NCI-H1694 (cell line): Measurements from ENCODE around the gene BLACAT1.
"Not testable (repeated sequence)": the region's sequence is repeated elsewhere in the genome, so short reads cannot be mapped to it uniquely, and the experiment has no call there.

Source experiments
- DNase-seq: peaks from one replicate; lab custom pipeline; 2025; lab: John Stamatoyannopoulos, UW

The BLACAT1 gene

DNA sequence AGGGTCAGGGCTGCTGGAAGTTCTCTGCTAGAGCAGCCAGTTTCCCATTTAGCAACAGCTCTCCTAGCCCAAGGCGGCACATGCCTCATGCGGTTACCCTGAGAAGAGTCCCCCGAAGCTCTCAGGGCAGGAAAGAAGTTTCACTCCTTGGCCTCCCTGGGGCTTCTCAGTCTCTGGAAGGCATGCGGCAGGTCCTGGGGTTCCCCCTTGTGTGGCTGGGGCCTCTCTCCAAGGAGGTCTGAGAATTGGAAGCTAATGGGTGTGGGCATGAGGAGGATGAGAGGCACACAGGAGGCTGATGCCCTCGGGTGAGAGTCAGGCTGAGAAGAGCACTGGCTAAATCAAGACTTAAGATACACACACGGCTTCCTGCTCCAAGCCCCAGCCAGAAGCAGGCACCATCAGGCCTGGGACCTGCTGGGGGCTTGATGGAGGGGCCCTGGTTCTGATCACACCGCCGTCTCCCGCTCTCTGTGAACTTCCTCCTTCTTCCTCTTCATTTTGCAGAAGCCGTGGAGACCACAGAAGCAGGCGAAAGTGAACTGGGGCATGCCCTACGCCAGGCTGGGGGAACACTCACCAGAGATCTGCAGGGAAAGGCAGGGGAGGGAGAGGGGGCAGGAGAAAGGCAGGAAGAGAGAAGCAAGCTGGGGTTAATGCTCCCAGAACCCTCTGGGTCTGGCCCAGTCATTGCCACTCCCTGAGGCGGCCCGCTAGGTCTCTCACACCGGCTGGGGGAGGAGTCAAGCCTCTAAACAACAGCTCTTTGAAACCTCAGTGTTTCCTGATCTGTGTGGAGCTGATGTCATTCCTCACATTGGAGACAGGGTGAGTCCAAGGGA lies 15.1 kb downstream of the BLACAT1 start:
- no peak for DNase-seq

GRCh38 chr1:205440121-205440475 lies 15.7 kb downstream of the BLACAT1 start:
- no peak for DNase-seq

DNA sequence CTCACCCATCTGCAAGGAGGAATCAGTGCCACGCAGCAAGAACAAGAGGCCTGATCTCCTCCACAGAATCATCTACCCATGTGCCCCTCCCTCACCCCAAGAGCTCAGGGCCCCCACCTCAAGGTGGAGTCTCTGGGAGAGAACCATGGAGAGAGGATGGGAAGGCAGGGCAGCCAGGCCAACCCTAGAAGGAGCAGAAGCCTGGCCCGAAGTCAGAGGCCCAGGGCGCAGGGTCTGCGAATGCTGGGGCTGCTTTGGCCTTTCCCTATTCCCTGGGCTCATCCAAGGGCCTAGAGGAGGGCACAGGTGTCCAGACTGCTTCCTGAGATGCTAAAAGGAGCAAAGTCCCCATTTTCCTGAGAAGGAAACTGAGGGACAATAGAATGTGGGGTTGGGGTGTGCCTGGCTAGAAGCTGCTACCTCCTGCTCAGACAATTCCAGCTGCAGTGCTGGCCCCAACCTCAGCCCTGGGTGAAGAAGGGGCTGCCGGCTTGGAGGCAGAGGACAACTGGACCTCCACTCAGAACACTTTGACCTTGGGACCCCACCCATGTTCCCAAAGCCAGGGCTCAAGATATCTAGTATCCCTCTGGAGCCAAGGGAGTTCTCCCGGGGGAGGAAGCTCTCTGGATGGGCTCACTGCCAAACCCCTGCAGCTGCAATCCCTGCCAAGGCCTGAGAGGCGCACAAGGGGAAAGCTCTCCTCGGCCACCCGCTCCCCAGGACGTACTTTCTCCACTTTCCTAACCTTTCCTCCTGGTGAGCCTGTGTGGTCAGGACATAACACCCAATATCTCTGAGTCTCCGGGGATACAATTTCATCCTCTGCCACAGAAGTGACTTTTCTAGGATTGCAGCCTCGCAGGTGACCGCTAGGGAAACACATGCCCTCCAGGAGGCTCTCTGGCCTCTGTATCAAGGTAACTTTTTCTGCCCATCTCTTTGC lies 17.4 kb downstream of the BLACAT1 start:
- DNase-seq = peak; percentile 50

DNA sequence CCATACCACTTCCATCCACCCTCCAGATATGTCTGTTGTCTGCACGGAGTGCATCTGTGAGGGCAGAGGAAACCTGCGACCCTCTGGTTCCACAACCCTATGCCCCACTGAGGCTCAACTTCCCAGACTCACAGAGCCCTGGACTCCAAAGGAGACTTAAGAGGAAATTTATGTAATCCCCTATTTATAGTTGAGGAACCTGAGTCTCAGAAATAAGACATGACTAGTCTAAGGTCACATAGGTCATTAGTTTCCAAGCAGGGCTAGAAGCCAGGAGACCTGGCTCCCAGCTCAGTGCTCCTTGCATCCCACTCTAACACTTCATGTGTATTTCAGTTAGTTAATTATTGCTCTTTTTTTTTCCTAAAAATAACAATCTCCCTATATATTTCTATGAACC lies 18.3 kb downstream of the BLACAT1 start:
- no peak for DNase-seq

DNA sequence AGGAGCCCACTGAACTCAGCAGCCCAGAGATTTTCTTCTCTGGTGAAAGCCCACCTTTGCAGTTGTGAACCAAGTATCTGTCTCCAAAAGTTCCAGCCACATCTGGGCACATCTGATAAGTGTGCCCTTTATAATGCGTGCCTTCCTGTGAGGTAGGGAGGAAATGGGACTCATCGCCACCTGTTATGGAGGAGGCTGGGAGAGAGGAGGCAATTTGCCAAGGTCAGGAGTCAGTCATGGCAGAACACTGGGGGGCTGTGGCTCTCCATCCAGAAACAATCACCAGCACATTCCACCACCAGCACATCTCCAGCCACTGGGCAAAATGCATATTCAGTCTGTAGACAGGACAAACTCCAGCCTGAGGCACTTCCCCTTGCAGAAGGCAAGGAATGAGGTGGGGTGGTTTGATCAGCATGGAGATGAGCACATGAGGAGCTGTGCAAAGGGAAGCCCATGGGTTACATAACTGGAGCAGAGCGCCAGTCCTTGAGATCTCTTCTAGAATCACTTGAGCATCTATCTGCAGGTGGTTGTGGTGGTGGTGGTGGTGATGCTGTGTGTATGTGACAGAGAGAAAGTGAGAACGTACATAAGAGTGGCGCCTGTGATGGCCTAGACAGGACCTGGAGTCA lies 19.0 kb downstream of the BLACAT1 start:
- DNase-seq = no peak

DNA sequence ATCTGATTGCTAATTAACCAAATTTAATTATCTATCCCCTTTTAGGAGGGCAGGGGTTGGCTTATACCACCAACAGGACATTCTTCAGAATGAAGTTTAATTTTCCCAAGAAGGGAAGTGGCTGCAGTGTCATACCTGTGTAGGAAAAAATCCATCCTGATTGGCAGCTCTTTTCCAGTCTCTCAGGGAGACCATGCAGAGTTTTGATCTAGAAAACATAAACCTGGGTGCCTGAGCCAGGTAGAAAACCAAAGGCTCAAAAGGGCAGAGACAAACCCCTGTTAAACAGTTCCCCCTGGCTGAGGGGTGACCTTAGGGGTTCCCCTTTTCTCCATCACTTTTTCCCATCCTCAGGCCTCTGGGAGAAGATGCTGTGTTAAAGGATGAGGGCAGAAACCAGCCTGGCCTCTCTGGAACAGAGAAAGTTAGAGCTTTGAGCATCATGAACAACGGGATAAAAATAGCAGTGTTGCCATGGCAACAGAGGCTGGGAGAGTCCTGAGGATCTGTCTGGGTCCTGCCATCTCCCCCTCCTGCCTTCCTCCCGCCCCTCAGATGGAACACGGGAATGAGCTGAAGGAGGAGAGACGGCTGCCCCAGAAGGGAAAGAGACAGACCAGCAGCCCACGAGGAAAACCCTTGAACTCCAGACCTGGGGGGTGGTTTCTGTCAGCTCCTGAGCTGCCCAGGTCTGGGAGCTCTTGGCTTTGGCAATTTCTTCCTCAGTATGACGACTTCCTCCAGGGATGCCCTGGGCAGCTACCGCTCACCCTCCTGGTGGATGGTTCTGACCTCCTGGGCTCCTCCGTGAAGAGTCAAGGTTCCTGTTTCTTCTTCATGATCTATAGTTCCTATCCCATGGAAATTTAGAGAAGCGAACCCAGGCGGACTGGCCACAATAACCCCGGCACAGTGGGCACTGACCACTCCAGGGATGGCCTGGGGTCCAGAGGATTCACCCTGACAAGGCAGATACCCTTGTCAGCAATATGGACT lies 20.0 kb downstream of the BLACAT1 start:
- peak; percentile 60 for DNase-seq

- DNase-seq = no peak
Observed at GRCh38 chr1:205434738-205435137, 21.1 kb downstream of the BLACAT1 start.

DNA sequence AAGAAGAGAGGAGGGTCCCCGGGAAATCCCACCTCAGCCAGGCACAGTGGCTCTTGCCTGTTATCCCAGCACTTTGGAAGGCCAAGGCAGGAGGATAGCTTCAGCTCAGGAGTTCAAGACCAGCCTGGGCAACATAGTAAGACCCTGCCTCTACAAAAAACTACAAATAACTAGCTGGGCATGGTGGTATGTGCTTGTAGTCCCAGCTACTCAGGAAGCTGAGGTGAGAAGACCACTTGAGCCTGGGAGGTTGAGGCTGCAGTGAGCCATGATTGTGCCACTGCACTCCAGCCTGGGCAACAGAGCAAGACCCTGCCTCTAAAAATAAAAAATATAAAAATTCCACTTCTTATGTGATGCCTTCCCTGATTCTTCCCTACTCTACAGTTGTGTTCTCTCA lies 23.2 kb downstream of the BLACAT1 start:
- DNase-seq = not testable (repeated sequence)

- no peak for DNase-seq
Observed at GRCh38 chr1:205432116-205432515, 23.7 kb downstream of the BLACAT1 start.

GRCh38 chr1:205430696-205431305 lies 25.0 kb downstream of the BLACAT1 start:
- DNase-seq = no peak

- no peak for DNase-seq
Observed at GRCh38 chr1:205429762-205430695, 25.8 kb downstream of the BLACAT1 start.

DNA sequence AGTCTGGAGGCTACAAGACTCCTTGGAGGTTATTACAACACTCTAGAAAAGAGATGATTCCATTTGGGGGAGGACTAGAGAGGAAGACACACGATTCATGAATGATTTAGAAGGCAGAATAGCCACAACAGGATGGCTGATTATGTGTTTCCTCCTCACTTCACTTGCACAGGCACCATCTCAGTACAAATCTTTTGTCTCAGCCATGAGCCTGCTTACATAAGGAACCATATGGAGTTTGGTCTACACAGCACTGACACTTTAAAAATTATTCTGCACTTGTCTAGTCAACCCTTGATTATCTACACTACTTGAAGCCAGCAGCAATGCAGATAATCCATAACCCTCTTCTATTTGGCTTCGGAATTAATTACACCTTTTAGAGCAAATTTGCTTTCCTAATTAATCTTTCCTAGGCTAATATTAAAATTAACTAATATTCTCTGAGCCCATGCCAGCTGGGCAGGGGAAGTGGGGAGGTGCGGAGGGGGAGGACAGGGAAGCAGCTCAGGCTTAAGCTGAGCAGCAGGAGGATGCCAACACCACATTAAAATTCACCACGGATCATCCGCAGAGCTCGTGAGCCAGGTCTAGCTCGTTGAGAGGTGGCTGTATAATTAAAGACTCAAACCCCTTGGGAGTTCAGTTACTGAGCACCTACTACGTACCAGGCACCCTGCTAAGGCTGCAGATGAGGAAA lies 30.8 kb downstream of the BLACAT1 start:
- DNase-seq = no peak

GRCh38 chr1:205423814-205424399 lies 31.9 kb downstream of the BLACAT1 start:
- DNase-seq = no peak

DNA sequence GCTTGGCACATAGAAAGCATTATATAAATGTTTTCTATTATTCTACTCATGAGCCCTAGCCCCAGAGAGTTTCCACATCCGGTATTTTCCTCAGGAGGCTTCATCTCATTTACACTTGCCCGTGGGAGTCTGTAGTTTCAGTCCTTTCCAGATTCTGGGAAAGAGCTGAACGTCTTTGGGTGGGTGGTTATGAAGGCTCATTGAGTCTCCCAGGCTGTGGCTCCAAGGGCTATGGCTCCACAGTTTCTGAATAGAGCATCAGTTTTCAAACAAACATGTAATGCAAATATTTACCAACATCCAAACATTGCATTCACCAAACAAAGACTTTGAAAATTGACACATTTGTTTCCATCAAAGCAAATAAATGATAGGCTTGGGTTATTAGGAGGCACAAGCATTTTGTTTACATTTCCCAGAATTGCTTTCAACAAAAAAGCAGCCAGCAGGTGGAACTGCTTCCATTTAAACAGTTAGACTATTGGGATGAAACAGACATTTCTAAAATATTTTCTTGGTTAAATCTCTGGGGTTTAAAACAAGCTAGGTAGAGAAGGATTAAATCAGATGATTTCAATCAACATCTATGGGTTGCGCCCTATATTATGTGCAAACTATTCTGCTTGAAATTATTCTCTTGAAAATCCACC lies 32.7 kb downstream of the BLACAT1 start:
- DNase-seq = no peak

- peak; percentile 23 for DNase-seq
Observed at GRCh38 chr1:205421798-205422197, 34.0 kb downstream of the BLACAT1 start, which contains the start of gene LEMD1. Gene LEMD1 (minus strand): TSS chr1:205422056. CDS start chr1:205420536, 1,520 bp downstream.

GRCh38 chr1:205420938-205421337 lies 34.9 kb downstream of the BLACAT1 start:
- no peak for DNase-seq

DNA sequence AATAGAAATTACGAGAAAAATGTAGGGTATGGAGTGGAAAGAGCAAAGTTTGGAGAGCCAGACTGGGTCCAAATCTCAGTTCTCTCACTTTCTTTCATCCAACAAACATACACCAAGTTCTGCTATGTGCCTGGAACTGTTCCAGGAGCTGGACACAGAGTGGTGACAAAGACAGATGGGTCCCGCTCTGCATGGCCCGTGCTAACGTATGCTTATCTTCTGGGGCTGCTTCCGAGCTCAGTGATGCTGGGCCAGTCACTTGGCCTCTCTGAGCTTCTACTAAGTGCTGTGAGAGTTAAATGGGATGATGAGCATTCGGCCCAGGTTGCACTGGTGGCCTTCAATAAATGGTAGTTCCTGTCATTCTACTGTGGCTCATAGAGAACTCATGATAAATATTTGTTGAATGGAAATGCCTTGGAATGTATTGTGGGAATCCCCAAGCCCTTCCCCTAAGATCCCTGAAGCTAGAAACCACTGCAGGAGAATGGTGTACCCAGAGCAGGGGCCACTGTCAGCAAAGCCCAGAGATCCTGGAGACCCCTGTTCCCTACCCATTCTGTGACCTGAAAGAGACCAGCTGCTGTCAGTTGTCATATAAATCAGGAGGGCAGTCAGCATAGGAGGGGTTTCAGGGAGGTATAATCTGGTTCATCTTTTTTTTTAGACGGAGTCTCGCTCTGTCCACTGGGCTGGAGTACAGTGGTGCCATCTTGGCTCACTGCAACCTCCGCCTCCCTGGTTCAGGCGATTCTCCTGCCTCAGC lies 37.8 kb downstream of the BLACAT1 start:
- DNase-seq = no peak
